GM04504 (cell line): ENCODE data around the gene POU2AF1.

ENCODE experiments used
- DNase-seq: peaks from one replicate; pipeline ENCODE4 v3.0.0-alpha.2; 2012; ENCODE audit warnings: low read depth

Gene POU2AF1, protein sequence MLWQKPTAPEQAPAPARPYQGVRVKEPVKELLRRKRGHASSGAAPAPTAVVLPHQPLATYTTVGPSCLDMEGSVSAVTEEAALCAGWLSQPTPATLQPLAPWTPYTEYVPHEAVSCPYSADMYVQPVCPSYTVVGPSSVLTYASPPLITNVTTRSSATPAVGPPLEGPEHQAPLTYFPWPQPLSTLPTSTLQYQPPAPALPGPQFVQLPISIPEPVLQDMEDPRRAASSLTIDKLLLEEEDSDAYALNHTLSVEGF

DNA sequence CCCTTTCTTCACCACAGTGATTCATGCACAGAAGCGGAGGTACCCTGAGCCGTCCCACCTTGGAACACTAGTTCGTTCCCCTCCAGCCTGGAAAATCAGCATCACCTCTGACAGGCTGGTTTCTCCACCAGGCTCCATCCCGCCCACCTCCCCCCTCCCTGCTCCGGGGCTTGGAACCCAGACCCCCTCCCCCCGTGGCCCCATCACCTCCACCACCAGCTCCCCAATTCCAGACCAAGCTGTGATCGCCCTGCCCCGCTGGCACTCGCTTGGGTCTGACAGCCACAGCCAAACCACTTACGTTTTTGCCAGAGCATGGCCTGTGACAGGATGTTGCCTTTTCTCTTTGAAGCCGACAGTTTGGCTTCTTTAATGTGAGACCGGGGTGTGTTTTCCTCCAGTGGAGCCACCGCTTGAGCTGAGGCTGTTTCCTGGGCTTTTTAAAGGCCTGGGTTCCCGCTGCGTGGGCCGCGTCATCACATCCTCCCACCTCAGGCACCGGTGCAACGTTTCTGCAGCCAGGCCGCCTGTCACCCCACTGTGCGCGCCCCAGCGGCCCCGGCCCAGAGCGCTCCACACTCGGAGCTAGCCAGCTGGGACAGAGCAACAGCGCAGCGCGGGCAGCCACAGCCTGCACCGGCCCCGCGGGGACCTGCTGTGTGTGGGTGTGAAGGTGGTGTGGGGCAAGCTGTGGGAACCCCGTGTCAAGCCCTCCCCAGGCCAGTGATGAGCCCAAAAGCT lies at the start of gene POU2AF1:
POU2AF1 (minus strand) TSS at position 415 of the 741 bp plus-strand sequence; CDS start at position 317, 98 bp downstream.
- DNase-seq: no peak

DNA sequence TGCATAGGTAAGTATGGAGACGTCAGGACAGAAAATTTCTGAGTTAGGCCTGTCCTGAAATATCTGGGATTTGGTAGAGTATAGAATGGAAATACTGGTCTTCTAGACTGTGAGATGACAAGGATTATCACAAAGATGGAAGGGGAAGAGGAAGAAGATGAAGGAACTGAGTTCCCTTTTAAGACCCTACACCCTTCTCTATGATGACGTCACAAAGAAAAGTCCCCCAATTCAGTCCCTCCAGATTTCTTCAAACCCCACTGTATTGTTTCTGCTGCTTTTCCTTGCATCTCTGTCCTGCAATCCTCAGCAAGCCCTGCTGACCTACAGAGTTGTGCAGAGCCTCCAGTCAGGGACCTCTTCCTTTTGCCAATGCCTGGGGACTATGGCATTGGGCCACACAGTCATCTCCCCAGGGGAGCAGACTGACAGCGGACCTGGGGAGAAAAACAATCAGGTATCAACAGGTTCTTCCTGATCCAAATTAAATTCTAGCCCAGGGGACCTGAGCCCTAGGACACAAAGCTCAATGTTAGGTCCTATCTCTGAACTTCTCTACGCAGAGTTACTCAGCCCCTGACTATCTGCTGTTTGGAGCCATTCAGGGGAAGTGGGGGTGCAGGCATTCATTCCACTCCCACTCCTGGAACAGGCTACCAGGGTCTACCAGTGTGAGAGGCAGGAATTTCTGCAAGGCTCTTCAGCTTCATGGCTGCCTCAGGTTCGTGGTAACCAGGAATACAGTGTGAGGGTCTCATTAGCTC lies 49.2 kb upstream of the POU2AF1 start:
- DNase-seq: no peak

DNA sequence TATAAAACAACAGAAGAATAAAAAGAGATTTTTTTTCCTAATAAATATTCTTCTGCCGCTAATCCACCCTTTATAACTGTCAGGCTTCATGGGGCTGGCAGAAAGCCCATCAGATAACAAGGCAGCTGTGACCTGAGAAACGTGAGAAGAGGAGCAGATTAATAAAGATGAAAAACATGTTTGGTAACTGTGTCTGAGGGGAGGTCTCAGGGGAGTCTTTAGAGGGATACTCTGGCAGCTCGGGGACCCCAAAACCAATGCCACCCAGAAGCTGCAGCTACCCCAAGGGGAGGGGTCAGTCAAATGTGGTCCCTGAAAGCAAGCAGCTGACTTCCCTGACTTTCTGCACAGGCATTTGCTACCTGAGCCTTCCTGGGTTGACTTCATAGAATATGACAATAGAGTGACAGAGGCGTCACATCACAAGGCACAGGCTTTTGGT lies 48.4 kb upstream of the POU2AF1 start:
- no peak for DNase-seq

DNA sequence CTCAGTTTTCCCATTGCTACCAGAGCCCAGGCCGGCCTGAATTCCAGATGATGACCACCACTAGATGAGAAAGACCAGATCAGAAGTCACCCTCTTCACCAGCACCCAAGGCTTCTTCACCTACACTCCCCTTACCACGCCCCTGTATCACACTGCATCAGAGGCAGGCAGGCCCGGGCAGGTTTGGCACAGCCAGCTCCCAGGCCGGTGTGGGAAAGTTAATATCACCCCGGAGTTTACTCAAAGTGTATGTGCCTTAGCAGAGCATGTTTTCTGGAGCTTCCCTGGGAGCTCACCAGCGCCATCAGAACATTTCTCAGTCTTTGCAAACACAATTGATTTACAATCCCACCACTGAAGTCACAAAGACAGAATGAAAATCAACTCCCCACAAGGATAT lies 47.5 kb upstream of the POU2AF1 start:
- no peak for DNase-seq

DNA sequence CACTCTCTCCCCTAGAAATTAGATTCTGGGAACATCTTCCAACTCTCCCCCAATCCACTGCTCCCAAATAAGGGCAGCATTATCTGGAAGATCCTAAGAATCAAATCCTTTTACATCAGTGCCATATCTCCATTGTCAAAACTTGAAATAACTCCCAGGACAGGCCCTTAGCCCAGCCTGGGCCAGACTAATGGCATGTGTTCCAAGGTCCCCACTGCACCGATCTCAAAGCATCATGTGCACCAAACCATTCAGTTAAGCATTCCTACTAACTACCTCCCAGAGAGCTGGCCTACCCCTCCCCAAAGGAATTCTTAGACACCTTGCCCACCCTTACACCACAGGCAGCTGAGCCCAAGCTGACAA lies 44.2 kb upstream of the POU2AF1 start:
- DNase-seq: no peak

DNA sequence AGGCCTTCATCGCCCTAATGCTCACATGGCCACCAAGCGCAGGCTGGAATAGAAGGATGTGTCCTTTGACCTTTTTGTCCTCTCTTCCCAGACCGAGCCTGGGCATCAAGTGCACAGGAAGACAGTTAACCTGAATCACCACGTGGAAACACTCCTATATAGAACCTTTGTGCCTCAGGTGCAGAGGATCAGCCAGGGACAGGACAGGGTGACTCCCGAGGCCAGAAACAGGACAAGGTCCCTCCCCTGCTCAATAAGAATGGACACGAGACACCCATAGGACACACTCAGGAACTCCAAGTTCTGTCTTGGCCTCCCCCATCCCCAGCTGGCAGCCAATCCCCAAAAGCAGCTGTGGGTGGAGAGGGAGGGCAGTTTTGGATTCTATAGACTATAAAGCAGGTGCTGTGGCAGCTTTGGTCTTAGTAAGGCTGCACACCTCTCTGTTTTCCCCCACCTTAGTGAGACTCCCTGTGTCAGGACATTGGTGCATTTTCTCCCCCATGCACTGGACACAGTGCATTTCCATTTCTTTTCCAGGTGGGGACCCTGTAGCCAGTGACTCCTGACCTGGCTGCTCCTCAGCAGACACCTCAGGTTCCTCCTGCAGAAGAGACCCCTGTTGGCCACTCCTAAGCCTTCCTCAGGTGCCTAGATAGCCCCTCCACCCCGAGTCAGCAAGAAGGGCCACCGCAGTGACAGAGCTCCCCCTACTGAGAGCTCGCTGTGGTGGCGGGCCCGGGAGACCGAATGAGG lies 43.6 kb upstream of the POU2AF1 start:
- no peak for DNase-seq

DNA sequence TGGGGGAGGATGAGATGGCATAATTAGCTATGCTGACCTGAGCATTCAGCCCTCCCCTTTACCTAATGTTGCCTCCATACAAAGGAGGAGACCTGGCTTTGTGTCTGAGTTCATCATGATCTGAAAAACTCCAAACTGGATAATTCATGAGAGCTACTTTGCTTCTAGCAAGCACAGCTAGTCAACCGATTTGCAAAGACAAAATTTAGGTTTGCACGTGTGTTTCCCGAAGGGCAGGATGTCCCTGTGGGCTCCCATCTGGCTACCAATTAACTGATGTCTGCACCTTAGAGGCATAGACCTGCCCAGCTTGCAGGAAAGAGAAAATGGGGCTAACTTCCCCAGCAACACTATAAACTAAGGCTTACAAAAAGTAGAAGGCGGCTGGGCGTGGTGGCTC lies 42.2 kb upstream of the POU2AF1 start:
- no peak for DNase-seq

DNA sequence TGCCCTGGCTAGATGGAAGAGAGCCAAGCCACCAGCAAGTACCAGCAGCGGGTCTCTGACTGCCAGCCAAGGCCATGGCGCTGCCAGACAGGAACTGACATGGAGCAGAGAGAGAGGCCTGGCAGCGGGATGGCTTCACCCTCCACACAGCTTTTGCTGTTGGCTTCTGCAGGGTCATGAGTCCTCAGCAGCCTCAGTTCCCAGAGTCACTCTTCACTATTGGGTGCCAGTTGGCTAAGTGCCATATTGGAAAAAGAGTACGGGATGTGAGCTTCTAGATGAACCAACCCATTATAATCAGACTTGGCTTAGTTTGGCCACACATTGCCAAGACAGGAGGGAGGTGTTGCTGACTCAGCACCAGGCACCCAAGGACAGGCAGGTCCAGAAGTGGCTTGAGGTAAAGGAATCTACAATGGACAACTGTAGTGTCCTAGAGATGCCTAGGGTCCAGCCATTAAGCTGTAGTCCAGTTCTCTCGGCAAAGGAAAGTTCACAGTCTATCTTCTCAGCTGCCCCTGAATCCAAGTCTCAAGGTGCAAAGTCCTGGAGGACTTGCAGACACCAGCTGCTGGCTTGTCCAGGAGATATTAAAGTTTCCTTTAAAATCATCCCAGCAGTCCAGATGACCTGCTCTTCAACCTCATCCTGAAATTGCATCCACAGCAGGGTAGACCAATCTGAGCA lies 40.7 kb upstream of the POU2AF1 start:
- no peak for DNase-seq

DNA sequence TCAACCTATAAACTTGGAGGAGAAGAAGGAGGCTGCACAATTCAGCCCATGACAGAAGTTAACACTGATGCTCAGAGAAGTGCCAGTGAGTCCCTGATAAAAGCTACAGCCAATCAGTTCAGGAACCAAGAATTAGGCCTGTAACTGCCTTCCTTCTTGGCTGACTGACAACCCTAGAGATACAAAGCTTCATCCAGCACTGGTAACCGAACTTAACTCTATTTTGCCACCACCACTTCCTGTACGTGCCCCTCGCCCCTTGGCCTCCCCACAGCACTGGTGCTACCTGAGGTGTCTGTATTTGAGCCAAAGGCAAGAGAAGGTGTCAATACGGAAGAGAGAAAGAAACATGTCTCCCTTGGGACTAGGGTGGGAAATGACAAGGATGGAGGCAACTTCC lies 40.1 kb upstream of the POU2AF1 start:
- DNase-seq: no peak

DNA sequence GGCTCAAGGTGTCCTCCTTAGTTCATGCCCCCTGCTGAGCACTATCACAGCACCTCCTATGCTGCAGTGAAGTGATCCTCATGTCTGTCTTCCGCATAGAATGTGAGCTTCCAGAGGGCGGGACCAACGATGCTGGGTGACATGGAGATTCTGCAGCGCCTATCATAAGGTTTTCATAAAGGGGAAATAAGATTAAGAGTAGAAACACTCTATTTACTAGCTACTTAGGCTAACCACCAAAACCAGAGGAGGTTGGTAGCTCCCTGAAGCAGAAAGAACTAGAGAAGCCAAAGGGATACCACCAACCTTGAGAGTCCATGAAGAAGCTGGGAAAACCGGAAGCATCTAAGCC lies 39.3 kb upstream of the POU2AF1 start:
- no peak for DNase-seq

DNA sequence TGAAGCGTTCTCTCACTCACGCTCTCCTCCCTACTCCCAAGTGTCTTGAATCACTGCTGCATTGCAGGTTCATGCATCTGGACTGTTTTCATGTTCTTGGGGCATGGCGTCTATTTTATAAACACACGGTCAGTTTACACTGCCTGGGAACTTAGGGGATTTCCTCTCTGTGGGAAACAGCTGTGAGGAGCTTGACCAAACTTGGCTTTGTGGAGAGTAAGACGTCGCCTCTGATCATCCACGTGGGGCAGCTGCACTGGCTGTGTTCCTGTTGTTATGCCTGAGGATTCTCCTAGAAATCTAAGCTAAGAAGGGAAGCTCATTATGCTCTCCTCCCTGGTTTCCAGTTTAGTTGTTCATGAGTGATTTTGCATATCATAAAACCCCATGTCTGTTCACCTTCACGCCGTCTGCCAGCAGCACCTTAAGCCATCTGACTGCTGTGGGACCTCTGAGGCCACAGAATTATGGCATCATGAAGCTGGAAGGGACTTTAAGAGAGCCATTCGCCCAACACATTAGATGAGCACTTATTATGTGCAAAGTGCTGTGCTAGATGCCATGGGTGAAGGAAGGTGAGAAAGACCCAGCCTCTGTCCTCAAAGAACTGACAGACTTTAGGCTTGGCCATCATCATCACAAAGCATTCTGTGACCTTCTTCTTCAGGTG lies 38.8 kb upstream of the POU2AF1 start:
- DNase-seq: peak; percentile 9

DNA sequence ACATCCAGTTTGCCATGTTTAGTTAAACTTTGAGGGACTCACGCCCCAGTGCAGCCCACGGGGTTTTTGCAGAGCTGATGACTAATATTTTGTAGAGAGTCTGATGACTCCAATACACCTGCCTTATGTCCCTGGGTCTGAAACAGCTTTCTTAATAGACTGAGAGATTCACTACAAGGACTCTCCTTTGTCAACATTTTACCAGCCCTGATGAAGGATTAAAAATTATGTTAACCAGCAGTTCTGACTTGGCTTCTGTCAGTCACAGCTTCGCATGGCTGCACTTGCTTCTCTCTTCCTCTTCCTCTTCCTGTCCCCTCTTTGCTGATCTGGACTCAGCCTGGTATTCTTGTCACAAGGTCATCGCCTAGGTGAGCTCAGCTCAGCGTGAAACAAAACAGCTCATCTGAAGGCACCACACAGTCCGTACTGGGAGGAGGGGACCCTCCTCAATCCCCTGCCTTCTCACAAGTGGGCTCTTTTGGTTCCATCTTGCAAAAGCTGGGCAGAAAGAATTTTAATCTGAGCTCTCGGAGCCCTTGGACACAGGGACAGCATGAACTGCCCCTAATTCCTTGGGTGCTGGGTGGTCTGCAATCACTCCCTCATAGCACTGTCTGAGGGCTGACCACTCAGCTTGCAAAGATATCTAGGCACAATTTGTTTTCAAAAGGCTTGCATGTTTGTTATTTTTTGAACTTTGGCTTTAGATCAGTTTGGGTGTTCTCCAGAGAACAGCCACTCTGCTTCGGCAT lies 38.1 kb upstream of the POU2AF1 start:
- DNase-seq: no peak

DNA sequence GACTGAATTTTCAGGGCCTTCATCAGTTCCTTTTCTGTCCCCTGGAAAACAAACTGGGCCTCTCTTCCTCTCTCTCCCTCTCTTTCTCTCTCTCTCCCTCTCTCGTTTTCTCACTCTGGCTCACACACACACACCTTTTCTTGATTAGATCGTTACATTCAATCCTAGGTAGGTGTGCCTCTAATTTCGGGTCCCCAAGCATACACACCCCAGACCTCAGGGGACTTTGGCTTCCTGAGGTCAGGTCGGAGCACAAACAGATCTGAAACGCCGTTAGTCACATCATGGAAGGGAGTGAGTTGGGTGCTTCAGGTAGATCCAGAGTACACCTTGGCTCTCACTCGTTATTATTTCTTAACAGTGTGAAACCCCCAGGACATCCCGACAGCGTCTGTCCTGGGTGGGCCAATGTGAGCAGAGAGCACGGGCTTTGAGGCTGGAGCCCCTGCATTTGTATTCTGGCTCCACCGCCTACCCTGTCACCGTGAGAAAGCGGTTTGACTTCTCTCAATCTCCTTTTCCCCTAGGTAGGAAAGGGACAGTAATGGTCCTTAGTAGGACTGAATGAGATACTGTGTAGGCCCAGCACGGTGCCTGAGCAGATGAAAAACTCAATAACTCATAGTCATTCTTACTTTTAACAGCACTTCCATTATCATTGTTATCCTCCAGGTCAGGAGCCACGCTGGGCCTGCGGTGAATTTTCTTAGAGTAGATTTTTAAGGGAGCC lies 37.3 kb upstream of the POU2AF1 start:
- DNase-seq: no peak

DNA sequence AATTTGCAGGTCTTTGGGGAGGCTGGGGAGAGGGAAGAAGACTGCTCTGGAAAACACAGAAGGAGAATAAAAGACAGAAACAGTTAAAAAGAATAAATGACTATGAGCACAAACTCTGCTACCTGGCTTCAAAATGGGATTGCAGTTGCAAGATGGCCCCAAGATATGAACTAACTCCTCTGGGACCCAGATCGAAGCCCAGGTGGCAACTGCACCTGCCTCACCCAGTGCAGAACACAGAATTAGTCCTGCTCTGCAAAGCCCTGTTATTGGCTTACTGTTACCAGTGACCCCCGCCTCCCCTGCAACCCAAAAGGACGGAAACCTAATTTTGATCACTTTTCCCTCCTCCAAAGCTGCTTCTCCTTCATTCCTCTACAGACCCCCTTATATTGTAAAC lies 35.9 kb upstream of the POU2AF1 start:
- DNase-seq: no peak

DNA sequence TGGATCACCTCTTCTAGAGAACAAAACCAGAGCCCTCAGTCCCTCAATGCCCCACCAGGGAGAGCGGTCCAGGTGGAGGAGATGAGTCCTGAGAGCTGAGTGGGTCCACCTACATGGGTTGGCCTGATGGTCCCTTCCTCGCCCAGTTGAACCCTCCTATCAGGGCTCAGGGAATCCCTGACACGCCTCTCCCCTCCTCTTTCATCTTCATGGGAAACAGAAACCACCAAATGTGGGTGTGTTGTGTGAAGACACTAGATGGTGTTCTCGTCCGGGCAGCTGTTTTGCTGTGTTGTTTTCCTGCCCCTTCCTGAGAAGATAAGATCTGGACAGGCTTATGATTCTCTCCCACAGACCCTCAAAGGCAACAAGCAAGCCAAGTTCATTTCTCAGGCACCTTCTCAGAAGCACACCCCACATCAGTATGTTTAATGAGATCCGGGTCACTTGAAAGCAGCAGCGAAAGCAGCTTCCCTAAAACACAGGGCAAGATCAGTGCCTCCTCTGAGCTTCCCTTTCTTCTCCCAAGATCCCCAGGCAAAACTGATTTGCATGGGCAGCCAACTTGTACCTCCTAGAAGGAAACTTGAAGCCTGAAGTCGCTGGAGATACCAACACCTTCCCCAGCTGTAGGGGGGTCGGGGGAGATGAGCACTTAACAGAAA lies 35.3 kb upstream of the POU2AF1 start:
- DNase-seq: no peak

DNA sequence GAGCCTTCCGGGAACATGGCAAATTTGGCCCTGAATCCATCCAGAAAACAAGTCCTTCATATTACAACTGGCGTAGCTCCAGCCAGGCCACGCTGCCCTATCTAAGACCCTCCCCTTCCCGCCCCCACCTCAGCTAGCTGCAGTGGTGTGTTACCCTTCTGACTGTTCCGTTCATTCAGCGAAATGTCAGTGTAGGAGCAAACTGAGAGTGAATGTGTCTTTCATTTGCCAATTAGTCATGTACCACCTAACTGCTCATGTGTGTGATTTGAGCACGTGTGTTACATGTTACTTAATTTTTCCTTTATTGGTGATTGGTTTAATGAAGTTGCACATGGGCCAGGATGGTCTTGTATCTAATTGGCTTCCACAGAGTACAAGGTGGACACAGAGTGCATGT lies 34.8 kb upstream of the POU2AF1 start:
- DNase-seq: no peak

DNA sequence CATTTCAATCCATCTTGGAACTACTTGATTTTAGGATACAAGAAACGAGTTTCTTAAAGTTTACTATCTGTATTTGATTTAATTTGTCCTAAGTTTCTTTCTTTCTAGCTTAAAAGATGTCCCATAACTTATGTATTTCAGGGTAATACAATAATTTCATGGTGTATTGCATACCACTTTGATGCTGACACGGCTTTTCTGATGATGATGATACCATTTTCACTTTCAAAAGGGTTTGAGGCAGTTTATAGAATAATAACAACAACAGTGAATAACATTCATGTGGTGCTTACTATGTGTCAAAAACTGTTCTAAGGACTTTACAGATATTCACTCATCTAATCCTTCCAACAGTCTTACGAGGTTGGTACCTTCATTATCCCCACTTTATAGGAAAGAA lies 33.2 kb upstream of the POU2AF1 start:
- DNase-seq: no peak

DNA sequence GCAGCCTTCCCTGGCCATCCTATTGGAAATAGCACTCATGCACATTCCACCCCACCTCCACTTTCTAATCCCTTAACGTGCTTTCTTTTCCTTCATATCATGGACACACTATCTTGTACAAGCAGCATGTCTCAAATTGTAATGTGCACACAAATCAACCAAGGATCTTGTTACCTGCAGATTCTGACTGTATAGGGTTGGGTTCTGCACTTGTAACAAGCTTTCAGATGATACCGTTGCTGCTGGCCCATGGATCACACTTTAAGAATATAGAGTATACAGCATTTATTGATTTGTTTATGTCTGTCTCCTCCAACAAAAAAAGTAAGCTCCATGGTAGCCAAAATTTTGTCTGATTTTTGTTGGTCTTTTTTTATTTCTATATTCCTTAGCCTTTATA lies 32.4 kb upstream of the POU2AF1 start:
- no peak for DNase-seq

DNA sequence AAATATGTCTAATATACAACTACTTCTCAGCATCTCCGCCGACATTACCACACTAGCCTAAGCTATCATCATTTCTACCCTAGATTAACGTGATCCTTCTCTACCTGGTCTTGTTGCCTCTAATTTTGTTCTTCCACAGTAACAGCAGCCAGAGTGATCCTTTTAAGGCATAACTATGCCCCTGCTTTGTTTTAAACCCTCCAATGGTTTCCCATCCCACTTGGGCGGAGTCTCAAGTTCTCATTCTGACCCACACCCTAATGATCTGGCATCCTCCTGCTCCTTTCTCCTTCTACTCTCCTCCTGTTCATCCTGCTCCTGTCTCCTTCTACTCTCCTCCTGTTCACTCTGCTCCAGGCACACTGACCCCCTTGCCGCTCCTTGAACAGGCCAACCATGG lies 31.9 kb upstream of the POU2AF1 start:
- no peak for DNase-seq
